ENCODE results near the gene ZGRF1. TPM values are rescaled to one million over a fixed set of nuclear protein-coding genes. Genes with fewer than 3 reads are reported as not detected.

ZGRF1 gene
- total and polyA plus RNA-seq, 4 donors = 1.3 to 14.9 (median 4.6) TPM

GRCh38 chr4:112562254-112562879 lies 74.3 kb downstream of the ZGRF1 start:
- no peak for ATAC-seq (ENCODE audit: insufficient read depth, low FRiP score)
- Histone ChIP-seq H3K9ac (ENCODE audit: insufficient read depth in 1 of 2, low read length in 2 of 2) (no peak overlapping the region), H3K9me3 (ENCODE audit: control insufficient read depth in 4 of 4, insufficient read depth in 3 of 4, low read length in 3 of 4) (peaks cover 0 to 2% (median 0%) of the 10 kb centered on the region in 4 donors), H3K27ac (ENCODE audit: low read depth in 1 of 2, low read length in 1 of 2) (no peak overlapping the region), H3K4me3 (no peak overlapping the region), H3K4me1 (ENCODE audit: control insufficient read depth in 5 of 5, insufficient read depth in 5 of 5, low read length in 5 of 5) (no peaks in the 10 kb centered on the region), H3K36me3 (ENCODE audit: control insufficient read depth in 4 of 4, insufficient read depth in 4 of 4, low read length in 4 of 4) (no peaks in the 10 kb centered on the region), H3K27me3 (ENCODE audit: control insufficient read depth in 3 of 3, insufficient read depth in 3 of 3, low read length in 2 of 3) (no peaks in the 10 kb centered on the region)
- no peak for DNase-seq
- TF ChIP-seq CTCF (IDR thresholded peaks at IDR 0.05; ENCODE audit: control extremely low read depth, extremely low read depth) = no peak
- WGBS, 2 donors = 90 to 98% methylated on average over 2 of the region's 2 CpGs

DNA sequence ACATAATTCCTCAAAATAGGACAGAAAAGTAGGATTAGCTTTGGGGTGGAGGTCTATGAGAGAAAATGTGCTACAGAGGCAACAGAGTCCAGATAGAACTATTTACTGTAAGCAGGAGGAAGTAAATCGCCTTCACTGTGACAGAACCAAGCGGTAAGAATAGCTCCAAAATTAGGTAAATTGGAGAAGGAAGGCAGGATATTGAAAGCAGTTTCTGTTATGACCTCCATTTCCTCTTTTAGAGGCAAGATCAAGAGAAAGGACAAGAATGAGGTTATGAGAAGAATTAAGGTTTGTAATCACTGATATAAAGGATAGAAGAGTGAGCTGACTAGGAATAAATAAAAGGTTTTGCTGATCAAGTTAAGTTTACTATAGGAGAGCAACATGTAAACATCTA lies 76.6 kb downstream of the ZGRF1 start:
- ATAC-seq (ENCODE audit: insufficient read depth, low FRiP score) (no peak), DNase-seq (no peak)
- WGBS, 2 donors = 35 to 68% methylated on average over 2 of the region's 2 CpGs
- Histone ChIP-seq H3K36me3 (ENCODE audit: control insufficient read depth in 4 of 4, insufficient read depth in 4 of 4, low read length in 4 of 4) (no peaks in the 10 kb centered on the region), H3K27ac (ENCODE audit: low read depth in 1 of 2, low read length in 1 of 2) (no peak overlapping the region), H3K4me3 (no peak overlapping the region), H3K9me3 (ENCODE audit: control insufficient read depth in 4 of 4, insufficient read depth in 3 of 4, low read length in 3 of 4) (peaks cover 0 to 2% (median 0%) of the 10 kb centered on the region in 4 donors), H3K9ac (ENCODE audit: insufficient read depth in 1 of 2, low read length in 2 of 2) (no peak overlapping the region), H3K27me3 (ENCODE audit: control insufficient read depth in 3 of 3, insufficient read depth in 3 of 3, low read length in 2 of 3) (no peaks in the 10 kb centered on the region), H3K4me1 (ENCODE audit: control insufficient read depth in 5 of 5, insufficient read depth in 5 of 5, low read length in 5 of 5) (no peaks in the 10 kb centered on the region)
- TF ChIP-seq CTCF (IDR thresholded peaks at IDR 0.05; ENCODE audit: control extremely low read depth, extremely low read depth) = no peak

DNA sequence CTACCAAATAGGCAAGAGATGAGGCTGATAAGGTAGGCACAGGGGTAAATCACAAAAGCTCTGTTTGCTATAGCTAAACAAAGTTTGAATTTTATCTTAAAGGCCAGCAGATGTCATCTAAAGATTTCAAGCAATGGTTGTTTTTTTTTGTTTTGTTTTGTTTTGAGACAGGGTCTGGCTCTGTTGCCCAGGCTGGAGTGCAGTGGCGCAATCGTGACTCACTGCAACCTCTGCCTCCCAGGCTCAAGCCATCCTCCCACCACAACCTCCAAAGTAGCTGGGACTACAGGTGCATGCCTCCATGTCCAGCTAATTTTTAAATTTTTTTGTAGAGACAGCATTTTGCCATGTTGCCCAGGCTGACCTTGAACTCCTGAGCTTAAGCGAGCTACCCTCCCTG lies 77.7 kb downstream of the ZGRF1 start:
- no peak for TF ChIP-seq CTCF (IDR thresholded peaks at IDR 0.05; ENCODE audit: control extremely low read depth, extremely low read depth)
- Histone ChIP-seq H3K4me3 (no peak overlapping the region), H3K27me3 (ENCODE audit: control insufficient read depth in 3 of 3, insufficient read depth in 3 of 3, low read length in 2 of 3) (no peaks in the 10 kb centered on the region), H3K27ac (ENCODE audit: low read depth in 1 of 2, low read length in 1 of 2) (no peak overlapping the region), H3K4me1 (ENCODE audit: control insufficient read depth in 5 of 5, insufficient read depth in 5 of 5, low read length in 5 of 5) (no peaks in the 10 kb centered on the region), H3K36me3 (ENCODE audit: control insufficient read depth in 4 of 4, insufficient read depth in 4 of 4, low read length in 4 of 4) (no peaks in the 10 kb centered on the region), H3K9me3 (ENCODE audit: control insufficient read depth in 4 of 4, insufficient read depth in 3 of 4, low read length in 3 of 4) (no peaks in the 10 kb centered on the region), H3K9ac (ENCODE audit: insufficient read depth in 1 of 2, low read length in 2 of 2) (no peak overlapping the region)
- DNase-seq (no peak), ATAC-seq (ENCODE audit: insufficient read depth, low FRiP score) (no peak)
- WGBS, 2 donors = 95 to 96% methylated on average over 3 of the region's 3 CpGs
